GM18951 (cell line): ENCODE data around the gene KIF26B.

Experiments used
- POLR2A ChIP-seq: IDR thresholded peaks from 4 replicates; pipeline ENCODE4 v1.6.1; 2011; ENCODE audit warnings: mild to moderate bottlenecking; ENCODE audit not compliant: insufficient read length, insufficient read depth; ENCODE audit errors: extremely low read depth
- in situ Hi-C: fragments of 300-500 bp; cut with MboI; formaldehyde crosslinking; loops from one replicate; pipeline ENCODE4 v1.12.0; 2022; ENCODE audit warnings: low sequenced_read_pairs, mixed read lengths, inconsistent platforms; ENCODE audit not compliant: unreplicated experiment

The KIF26B gene

DNA sequence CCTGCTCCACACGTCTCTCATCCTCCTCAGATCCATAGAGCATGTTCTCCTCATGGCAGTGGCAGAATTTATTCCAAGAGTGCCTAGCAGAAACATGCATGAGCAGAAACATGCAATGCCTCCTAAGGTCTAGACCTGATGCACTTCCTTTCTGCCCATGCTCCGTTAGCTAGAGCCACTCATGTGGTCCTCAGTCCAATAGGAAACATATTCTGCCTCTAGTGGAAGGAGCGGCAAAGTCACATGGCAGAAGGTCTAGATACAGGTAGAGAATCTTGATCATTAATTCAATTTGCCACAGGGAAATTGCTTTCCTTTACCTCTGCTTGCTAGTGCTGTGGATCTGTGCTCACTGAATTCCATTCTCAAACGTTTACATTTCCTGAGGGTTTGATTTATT lies 130.4 kb downstream of the KIF26B start:
- TF ChIP-seq POLR2A: no peak
- in situ Hi-C loops: no loop called here

DNA sequence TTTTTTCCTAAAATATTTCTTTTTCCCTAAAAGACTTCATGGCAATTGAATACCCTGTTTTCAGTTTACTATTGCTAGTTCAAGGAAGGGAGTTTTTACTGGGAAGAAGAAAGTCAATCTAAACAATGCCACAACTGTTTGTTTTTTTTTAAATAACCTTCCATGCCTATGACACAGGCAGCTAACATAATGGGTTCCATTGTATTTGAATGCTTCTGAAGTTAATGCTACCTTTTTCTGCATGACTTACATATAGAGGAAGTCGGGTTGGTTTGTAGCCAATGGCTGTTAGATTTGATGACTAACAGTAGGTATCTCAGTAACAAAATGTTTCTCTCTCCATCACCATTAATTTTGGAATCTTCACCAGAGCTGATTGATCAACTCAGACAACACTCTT lies 134.0 kb downstream of the KIF26B start:
- TF ChIP-seq POLR2A: no peak
- in situ Hi-C loops: no loop called here

DNA sequence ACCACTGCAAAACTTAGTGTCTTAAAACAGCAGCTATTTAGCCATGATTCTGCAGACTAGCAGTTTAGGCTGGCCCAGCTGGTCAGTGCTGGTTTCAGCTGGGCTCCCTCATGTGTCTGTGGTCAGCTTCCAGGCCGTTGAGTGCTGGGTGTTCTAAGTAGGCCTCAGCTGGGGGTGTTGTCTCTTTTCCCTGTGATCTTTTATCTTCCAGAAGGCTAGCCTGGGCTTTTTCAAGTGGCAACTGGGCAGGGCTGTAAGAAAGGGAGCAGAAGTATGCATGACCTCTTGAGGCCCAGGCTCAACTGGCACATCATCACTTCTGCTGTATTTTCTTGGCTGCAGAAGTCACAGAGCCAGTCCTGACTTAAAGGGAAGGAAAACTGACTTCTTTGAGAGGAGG lies 136.1 kb downstream of the KIF26B start:
- in situ Hi-C loops: no loop called here
- TF ChIP-seq POLR2A: no peak

DNA sequence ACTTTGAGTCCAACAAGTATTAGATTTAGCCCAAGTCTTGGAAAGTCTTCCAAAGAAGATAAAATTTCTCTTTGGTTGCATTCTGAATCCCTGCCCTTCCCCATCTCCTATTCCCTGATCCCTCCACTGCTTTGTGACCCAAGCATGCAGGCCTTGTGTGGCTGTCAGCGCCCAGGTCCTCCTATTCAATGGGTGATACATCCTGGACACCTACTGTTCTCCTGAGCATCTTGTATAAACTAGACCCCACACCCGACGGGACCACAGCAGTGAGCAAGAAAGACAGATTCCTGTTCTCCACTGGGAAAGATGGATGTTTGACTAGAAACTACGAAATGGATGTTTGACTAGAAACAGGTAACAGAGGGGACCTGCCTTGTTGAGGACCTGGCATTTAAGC lies 136.6 kb downstream of the KIF26B start:
- TF ChIP-seq POLR2A: no peak
- in situ Hi-C loops: no loop called here

DNA sequence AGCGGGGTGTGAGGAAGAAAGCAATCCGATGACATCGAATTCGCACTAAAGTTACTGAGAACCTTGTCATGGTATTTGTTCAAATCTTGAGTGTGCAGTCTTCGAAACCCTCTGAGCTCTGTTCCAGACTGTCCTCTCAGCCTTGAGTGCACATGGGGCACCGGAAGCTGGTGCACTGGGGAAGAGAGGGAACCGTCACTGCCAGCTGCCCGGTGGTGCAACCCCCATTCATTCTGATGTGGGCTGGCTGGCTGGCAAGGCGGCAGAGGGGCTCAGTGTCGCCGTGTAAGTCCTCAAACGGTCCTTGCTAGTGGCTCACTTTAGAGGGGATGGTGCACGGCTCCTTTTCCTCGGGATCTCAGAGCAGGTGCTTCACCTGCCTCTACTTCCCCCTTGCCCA lies 137.4 kb downstream of the KIF26B start:
- no peak for TF ChIP-seq POLR2A
- in situ Hi-C loops: no loop called here

DNA sequence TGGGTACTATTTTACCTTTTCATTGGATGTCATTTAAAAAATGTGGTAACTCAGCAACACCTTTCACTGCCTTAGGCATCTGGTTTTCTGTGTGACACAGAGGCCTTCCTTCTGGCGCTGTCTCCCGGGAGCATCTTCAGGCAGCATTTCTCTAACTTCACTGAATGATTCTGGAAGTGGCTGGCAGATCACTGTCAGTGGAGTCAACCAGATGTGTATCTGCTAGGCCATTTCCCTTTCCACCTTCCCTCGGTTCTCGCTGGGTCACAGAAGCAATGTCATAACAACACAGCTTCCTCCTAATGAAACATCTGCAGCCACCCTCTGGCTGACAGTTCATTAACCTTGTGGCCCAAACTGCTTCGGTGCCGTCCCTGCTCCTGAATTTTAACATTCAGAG lies 137.8 kb downstream of the KIF26B start:
- TF ChIP-seq POLR2A: no peak
- in situ Hi-C loops: no loop called here

DNA sequence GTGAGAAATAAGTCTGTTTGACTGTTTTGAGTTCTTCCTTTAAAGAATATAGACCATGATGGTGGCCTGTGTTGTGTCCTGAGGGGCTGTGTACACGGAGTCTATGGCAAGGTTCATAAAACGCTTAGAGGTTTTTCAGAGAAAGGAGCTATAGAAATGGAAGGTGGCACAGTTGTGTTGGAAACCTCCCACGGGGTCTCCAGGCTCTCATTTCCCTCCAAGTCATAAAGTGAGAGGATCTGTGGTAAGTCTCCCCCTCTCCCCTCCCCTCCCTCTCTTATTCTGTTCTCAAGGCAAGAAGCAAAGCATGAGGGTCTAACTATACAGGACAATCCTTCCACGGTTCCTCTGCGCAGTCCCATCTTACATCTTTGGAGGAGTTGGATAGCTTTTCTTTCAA lies 139.2 kb downstream of the KIF26B start:
- TF ChIP-seq POLR2A: no peak
- in situ Hi-C loops: no loop called here

DNA sequence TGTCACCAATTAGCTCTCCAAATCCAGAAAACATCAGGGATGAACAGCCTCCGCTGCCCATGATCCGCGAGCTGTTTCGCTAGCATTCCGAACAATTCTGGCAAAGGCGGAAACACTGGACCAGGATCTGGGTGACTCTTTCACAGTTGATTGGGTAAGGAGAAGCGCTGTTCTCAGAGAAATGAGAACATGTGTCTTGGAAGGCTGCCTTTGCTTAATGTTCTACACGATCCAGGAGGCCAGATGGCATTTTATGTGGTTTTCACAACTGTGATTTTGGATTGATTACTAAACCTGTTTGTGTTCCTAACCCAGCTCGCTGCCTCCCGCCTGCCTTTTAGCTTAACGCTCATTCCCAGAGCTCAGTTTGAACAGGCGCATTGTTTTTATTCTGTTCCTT lies 144.0 kb downstream of the KIF26B start:
- in situ Hi-C loops: no loop called here

DNA sequence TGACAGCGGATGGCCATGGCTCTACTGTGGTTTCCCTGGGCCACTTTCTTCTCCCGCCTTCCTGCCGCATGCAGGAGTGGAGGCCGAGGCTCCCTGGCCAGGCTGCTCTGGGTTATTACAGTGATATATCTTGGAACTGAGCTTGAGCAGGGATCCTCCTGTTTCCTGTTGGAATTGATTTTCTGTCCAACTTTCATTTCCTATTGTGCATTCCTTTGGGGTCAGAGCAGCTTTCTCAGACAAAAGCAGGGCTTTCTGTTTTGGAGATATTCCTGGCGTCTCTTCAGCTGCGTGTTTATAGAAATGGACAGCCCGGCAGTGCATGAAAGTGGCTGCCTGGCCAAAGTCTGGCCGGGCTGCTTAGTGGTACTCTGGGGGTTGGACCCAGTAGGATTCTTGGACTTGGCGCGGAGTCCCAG lies 146.4 kb downstream of the KIF26B start:
- in situ Hi-C loops: no loop called here
- no peak for TF ChIP-seq POLR2A

More for the DNA sequence above, 144.0 kb downstream of the KIF26B start:
- no peak for TF ChIP-seq POLR2A

DNA sequence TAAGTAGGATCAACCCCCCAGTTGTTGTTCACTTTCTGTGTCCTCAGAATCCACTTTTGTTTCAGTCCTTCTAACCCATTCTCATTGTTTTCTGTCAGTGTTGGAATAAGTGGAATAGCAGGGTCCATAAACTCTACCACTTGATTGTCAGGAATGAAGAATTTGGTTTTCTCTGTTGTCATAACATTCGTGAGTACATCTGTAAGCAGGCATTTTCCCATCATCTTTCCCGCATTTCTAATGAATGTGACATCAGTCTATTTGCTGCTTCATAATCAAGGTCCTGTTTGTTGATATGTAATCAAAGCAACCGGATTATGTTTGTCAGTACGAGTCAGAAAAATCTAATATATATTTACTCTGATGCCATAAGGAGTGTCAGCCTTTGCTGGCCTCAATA lies 147.1 kb downstream of the KIF26B start:
- in situ Hi-C loops: no loop called here
- no peak for TF ChIP-seq POLR2A

DNA sequence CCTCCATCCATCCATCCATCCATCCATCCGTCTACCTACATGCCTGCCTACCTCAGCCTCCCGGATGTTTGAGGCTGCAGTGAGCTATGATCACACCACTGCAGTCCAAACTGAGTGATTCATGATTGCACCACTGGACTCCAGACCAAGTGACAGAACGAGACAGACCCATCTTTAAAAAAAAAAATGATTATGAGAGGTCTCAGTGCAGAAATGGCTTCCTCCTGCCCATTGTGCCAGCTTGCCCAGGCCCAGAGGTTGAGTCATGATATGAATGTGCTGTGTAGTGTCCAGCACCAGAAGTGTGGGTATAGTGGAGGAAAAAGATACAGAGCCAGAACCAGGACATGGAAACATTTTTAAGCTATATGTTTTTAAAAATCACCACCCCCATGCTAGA lies 149.9 kb downstream of the KIF26B start:
- no peak for TF ChIP-seq POLR2A
- in situ Hi-C loops: no loop called here

DNA sequence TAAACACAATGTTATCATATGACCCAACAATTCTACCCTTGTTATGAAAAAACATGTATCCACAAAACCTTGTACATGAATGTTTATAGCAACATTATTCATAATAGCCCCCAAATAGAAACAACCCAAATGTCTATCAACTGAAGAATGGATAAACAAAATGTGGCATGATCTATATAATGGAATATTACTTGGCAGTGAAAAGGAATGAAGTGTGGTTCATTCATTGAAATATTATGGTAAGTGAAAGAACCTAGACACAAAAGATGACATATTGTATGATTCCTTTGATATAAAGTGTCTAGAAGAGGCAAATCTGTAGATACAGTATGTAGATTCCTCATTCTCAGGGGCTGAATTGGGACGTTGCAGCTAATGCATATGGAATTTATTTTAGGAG lies 151.2 kb downstream of the KIF26B start:
- no peak for TF ChIP-seq POLR2A
- in situ Hi-C loops: no loop called here

DNA sequence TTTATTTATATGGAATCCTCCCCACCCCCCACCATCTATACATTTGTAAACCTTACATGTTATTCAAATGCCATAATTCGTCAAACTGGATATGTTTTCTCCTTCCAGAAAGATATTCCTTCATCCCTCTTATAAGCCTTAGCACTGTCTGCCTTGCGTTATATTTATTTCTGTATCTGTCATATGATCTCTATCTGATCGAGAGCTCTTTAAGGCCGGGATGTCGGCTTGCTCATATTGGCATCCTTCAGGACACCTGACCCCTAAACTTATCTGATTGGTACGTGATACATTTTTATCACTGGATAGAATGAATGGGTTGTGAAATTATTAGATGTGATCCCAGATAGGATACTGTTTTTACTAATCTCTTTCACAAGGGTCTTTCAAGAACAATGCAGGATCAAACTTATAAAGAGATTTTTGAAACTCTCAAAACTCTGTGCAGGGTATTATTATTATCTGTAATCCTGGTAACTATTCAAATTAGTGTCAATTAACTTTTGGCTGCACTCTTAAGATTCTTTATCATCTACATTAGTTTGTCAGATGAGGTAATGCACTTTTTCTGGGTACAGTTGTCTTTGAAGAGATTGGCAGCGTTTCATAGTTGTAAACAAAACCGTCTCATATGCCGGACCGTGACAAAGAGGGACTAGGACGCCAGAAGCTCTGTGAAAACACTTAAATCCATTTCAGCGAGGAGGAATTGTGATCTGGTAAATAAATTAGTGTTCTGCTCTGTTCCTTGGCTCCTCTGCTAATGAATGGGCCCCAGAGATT lies 152.0 kb downstream of the KIF26B start:
- no peak for TF ChIP-seq POLR2A
- in situ Hi-C loops: no loop called here
